Superior temporal gyrus (tissue), 1 donor: ENCODE data around the gene JMJD1C.
"Not testable (repeated sequence)": the region's sequence is repeated elsewhere in the genome, so short reads cannot be mapped to it uniquely, and the experiment has no call there.

ENCODE experiments used
- DNase-seq: peaks from one replicate; pipeline ENCODE4 v3.0.0-alpha.2; 2016; ENCODE audit errors: extremely low spot score

Gene JMJD1C

DNA sequence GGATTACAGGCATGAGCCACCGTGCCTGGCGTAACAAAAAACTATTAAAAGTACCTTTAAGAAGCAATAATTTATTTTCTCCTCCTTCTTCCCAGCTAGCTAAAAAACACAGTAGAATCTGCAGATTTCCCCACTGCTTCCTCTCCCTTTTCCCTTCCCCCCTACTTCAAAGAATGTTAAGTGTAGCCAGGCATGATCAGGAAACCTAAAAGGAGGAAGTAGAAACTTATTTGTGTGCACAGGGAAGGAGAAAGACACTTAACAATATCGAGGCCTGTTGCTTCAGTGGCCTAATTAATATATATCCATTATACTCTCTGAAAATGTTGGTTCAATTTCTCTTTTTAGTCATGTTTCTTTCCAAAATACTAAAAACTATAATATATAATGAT lies 204.9 kb downstream of the JMJD1C start:
- DNase-seq: no peak

DNA sequence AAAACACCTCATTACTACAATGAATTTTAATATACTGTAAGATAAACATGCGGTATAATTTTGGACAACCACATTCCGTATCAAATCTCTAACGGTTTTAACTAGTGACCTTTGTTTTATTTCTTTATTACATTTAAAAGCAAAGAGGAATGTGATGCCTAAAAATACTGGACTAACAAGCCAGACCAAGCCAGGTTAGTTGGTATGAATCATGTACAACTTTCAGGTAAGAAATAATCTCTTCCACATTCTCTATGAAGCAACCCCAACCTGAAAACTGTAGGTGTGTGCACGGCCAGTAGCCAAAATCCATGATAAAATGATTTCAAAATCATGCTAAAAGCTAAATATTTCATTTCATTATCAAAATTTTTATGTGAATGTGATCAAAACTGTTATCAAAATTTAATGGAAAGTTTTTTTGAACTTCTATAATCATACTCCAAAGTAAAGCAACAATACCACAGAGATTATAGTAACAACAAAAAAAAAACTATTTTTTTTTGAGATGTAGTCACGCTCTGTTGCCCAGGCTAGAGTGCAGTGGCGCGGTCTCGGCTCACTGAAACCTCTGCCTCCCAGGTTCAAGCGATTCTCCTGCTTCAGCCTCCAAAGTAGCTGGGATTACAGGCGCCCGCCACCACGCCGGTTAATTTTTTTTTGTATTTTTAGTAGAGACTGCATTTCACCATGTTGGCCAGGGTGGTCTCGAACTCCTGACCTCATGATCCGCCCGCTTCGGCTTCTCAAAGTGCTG lies 205.5 kb downstream of the JMJD1C start:
- no peak for DNase-seq

DNA sequence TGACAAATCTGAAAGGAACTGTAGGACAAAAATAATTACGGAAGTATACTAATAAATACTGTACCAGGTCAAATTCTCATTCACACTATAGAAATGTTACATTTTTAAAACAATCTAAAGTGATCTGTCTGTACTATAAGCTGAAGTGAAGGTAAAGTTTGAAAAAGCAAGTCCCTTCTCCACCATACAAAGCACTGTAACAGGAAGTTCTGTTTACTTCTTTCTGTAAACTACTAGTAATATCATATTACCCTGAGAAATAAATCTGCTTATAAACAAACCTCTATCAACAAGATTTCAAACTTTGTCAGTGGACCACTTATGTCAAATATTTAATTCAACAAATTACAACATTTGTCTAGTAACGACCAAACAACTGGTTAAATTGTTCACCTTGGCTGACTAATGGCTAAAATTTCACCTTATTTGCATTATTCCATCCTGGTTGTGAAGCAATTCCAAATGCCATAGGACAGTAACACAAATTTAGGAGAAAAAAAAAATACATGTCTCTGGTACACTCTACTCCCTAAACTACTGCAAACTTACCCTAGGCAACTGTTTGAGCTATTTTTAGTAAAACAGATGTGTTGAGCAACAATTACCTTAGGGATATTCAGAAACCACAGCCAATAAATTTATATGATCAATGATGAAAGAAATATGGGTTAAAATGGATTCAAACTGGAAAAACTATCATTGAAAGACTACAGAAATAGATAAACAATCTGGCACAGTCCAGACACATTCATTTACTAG lies 206.7 kb downstream of the JMJD1C start:
- DNase-seq: no peak

DNA sequence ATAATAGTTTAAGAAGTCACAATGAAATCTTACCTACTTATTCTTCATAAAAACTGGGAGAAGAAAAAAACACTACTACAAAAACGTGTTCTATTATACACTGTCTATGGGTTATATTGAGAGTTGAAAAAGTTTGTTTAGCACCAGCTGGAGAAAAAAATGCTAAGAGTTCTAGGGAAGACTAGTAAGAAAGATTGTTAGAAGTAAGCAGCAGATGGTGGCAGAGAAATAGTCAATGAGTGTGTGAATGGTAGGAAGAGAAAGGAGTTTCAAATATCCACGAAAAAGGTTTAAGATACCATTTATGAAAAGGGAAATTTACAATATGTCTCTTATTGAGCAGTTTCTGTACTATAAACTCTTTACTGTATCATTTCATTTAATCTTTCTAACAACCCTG lies 208.0 kb downstream of the JMJD1C start:
- no peak for DNase-seq

DNA sequence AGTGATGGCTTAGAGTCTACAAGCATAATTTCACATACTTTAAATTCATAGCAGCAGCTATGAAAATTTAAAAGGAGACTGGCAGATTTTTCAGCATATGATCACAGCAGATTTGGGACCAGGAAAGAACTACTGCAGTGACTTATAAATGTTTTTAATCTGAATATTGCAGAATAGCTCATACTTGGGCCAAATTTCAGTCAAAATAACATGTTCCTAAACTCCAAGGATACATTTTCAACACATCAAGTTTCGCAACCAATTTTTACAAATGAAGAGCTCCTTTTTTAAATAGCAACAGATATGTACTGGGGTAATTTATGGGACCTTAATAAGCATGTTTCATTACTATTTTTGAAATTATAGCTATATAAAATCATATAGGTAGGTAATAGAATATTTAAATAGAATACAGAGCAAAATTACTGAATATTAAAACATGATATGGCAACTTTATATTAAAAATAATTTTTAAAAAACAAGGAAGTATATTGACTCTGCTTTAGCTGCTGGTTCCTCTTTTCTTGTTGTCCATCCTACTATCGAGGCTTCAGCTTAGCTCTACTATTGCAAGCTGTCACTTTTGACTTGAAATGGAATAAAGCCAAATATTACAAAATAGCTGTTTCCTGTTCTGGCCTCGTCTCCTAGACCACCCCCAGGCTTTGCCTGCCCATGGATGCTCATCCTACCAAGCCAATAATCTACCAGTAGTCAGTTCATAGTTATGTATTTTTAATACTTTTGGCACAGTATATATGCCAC lies 209.6 kb downstream of the JMJD1C start:
- DNase-seq: no peak

DNA sequence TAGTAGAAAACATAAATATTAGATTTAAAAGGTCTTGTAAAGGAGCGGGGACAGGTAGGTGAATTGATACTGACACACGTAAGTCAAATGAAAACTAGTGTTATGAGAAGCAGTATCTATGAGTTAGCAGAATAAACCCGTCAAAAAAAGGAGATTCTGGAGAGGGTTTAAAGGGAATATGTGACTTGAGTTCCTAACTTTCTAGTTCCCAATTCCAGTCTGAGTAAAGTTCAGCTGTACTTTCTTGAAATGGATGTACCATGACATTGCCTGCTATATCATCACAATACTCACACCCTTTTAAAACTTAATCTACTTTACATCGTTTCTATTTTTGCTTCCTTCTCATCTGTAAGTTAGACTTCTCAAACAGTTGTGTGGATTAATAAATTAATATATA lies 210.5 kb downstream of the JMJD1C start:
- no peak for DNase-seq

DNA sequence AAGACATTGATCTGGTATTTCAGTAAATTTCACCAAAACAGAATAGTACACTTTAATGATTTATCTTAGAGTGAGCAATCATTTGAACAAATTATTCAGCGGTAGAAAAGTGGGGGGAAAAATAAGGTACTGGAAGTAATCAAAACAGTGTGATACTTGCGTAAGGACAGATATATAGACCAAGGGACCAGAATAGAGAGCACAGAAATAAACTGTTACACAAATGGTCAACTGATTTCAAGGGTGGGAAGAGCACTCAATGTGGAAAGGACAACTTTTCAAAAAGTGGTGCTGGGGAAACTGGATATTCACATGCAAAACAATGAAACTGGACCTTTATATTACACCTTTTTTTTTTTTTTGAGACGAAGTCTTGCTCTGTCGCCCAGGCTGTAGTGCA lies 212.7 kb downstream of the JMJD1C start:
- no peak for DNase-seq

DNA sequence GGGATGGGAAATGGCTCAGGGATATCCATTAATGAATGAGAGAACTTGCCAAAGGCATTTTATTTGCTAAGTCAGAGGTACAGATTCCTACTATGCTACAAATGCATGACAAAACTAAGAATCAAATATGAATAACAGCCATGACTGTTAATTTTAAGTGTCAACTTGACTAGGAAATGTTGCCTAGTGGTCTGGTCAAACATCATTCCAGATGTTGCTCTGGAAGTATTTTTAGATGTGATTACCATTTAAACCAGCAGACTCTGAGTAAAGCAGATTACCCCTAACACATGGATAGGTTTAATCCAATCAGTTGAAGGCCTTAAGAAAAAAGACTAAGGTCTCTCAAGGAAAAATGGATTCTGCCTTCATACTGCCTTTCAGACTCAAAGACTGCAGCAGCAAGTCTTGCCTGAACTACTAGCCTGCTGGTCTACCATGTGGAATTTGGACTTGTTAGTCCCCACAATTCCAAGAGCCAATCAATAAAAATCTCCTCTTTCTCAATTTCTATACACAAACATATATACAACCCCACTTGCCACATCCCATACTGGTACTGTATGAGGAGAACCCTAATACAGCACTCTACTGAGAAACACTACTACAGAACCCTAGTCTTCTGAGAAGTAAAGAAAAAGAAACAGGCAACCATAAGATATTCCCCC lies 213.5 kb downstream of the JMJD1C start:
- DNase-seq: no peak

DNA sequence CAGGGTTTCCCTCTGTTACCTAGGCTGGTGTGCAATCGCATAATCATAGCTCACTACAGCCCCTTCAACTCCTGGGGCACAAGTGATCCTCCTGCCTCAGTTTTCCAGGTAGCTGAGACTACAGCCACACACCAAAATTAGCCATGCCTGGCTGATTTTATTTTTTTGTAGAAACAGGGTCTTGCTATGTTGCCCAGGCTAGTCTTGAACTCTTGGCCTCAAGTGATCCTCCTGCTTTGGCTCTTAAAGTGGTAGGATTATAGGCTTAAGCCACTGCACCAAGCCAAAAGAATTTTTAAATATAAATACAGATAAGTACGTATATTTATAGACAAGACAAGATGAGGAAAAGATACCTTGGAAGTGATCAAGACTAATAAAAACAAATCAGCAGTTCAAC lies 215.7 kb downstream of the JMJD1C start:
- no peak for DNase-seq

DNA sequence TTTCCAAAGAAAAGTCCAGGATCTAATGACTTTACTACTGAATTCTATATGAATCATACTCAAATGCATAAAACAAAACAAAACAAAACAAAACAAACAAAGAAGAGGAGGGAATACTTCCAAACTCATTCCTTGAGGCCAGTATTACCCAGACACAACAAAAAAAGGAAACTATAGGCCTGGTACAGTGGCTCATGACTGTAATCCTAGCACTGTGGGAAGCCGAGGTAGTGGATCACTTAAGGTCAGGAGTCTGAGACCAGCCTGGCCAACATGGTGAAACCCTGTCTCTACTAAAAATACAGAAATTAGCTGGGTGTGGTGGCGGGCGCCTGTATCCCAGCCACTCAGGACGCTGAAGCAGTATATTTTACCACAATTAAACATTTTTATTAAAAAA lies 218.0 kb downstream of the JMJD1C start:
- DNase-seq: no peak

DNA sequence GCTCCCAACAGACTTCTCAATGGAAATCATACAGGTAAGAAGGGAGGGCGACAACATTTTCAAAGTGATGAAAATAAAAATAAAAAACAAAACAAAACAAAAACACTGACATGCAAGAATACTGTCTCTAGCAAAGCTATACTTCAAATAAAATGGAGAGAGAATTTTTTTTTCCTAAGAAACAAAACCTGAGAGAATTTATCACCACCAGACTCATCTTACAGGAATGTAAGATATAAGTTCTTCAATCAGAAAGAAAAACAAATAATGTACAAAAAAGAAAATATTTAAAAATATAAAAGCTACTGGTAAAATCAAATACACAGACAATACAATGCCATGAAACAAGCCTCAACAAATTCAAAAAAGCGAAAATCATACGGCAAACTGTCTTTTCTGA lies 219.4 kb downstream of the JMJD1C start:
- no peak for DNase-seq

DNA sequence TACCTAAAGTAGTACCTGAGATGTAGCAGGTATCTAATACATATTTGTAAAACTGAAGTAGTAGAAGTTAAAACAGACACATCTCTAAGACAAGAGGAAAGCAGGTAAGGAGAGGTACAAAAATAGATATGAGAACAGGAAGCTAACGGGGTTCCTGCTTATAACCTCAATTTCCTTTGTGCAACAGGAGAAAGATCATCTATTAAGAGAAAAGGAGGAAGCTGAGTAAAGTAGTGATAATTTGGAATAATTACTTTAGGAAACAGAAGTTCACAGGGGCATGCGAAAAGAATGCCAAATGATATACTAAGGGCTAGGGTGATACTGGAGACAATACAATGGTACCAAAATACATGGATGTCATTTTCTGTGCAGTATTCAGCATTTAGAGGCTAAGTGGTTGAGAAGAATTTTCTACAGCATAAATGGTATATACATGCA lies 223.9 kb downstream of the JMJD1C start:
- DNase-seq: no peak

DNA sequence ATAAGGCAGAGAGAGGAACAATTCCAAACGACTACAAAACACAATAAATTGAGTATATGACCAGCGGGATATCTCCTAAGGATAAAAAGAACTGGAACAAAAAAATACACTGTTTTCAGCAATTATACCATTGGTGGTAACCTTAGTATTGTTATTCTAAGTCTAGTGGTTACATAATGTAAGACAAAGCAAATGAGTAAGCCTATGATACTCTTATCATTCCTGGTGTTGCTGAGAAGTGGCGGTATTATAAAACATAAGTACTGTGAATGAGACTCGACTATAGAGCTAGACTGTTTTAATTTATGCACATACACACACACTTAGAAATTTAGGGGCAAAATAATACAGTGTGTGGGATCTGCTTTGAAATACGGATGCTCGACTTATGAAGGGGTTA lies 225.0 kb downstream of the JMJD1C start:
- no peak for DNase-seq

DNA sequence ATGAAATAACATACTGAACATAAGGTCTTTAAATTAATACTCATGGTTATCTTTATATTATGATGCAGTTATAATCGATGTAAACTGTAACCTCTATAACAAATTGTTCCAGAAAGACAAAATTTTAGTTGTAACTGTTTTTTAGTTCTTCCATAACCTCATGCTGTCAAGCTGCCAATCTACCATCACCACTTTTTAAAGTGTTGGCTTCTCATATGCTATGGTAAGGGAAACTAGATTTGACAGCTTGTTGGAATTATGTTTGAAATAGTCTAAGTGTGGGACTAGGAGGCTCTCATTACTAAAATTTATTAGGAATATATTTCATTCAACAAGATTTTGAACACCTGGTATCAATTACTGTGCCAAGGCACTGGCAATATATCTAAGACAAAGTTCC lies 227.3 kb downstream of the JMJD1C start:
- no peak for DNase-seq

DNA sequence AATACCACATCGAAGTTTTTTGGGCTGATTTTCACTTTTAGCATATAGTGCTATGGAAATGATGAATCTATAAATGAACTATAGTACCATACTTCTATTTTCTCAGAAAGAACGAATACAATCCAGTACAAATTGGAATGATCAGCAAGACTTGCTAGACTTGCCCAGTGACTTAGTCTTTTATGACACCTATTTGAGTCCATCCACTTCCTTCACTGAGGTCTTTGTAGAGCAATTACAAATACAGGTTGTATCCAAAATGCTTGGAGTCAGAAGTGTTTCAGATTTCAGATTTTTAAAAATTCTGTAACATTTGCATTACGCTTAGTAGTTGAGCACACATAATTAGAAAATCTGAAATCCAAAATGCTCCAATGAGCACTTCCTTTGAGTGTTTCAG lies 228.4 kb downstream of the JMJD1C start:
- DNase-seq: no peak

DNA sequence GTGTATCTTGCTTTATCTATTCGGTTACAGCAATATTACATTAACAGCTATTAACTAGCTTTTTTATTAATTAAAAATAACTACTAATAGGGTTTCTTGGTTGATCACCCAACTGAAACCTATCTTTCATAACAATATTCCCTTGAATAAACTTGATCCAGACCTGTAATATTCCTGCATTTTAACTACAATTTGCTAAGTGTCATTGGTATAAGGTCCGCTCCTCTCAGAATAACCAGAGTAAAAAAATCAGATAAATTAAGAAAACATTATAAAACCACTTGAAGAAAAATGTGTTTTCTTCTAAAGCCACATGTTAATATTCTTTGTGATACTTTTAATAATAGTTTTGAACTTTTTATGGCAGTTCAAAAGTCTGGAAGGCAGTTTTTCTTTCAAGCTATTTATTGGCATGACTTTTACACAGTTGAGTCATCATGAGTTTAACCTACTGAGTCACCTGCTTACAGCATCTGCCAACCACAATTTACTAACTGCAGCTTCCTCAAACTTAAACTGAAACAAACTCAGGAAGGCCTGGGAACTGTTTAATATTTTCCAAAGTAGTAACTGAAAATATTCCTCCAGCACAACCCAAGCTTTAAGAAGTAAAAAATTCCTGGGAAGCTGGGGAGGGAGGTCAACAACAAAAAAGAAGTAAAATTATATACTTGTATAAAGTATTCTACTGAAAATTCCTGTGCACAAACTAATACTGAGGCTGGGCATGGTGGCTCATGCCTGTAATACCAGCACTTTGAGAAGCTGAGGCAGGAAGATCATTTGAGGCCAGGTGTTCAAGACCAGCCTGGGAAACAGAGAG lies 229.5 kb downstream of the JMJD1C start:
- no peak for DNase-seq

DNA sequence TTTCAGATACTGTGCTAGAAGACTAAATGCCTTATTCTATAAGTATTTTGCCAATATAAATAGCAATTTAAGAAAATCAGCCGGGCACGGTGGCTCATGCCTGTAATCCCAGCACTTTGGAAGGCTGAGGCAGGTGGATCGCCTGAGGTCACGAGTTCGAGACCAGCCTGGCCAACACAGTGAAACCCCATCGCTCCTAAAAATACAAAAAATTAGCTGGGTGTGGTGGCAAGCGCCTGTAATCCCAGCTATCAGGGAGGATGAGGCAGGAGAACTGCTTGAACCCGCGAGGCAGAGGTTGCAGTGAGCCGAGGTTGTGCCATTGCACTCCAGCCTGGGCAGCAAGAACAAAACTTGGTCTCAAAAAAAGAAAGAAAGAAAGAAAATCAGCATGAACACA lies 230.6 kb downstream of the JMJD1C start:
- not testable (repeated sequence) for DNase-seq

DNA sequence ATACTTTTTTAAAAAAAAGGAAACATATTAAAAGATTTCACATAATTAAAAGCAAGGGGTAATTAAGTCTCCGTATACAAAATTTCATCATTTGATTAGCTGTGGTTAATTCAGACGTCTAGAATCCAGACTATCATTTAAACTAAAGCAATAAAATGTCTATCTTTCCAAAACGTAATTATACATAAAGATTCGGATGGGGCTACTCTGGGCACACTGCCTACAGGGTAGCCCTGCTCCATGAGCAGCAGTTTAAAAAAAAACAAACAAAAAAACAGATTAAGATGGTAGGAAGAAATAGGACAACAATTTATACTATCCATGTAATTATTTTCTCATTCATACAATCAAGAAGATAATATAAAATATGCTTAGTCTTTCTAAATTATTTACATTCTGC lies 236.6 kb downstream of the JMJD1C start:
- DNase-seq: no peak

DNA sequence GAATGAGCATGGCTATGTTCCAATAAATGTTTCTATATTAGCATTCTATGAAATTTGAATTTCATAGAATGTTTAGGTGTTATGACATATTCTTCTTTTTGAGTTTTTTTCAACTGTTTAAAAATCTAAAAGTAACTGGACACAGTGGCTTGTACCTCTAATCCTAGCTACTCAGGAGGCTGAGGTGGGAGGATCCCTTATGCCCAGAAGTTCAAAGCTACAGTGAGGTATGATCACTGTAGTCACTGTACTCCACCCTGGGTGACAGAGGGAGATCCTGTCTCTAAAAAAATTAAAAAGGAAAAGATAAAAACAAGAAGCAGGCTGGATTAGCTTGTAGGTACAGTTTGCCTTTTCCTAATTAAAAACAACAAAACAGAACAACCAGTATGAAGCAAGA lies 237.5 kb downstream of the JMJD1C start:
- no peak for DNase-seq

DNA sequence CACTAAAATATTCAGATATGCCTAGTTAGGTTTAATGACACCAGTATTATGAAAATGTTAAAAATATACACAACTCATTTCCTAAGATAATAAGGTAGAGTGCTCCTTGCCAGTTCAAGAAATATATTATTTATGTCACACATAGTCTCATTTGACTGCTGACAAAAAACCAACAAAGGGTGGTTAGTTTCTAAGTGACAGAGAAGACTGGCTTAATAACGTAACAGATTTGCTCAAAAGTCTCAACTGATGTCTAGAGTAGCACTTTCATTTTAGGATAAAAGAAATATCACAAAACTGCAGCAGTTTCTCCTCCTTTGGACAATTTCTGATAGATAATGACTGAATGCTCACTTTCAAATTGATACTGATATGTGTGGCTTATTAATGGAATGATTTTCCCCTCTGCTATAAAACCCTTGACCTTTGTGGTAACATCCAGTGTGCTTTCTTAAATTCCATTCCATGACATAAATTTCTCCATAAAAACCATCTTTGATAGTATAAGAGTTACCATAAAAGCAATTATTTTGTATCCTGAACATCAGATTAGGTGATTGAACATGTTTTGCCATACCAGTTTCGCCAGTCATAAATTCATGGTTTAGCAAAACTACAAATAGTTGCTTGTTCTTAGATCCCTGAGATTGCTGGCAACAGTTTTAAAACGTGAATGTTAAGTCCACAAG lies 238.4 kb downstream of the JMJD1C start:
- DNase-seq: no peak

DNA sequence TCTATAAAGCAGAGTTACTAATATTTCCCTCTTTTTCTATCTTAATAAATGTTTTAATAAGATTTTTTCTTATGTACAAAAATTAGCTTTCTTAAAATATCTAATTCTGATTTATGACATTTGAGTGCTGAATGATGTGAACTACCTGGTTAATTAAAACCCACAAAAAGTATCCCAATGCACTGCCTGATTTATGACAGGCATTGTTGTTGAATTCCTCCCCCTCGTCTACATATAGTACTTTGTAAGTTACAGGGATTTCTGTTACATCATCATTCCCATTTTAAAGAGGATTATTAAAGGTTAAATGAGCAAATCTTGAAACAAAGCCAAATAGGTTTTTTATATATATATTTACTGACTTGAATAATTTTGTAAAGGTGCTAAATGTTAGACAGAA lies 241.5 kb downstream of the JMJD1C start:
- DNase-seq: no peak
